ENCODE measurements around the gene MAP4K4. TPM values are rescaled to one million over a fixed set of nuclear protein-coding genes. Genes with fewer than 3 reads are reported as not detected.

Gene MAP4K4
- total RNA-seq, 2 experiments from 2014 or later = 67.2 to 181 TPM

- peaks cover 67% of the 10 kb centered on the region for H4K20me1 ChIP-seq (ENCODE audit: insufficient read depth, low read length)
- POLR2A ChIA-PET = no interaction called here
- TF ChIP-seq EZH2phosphoT487 (IDR thresholded peaks at IDR 0.05; ENCODE audit: borderline replicate concordance, low read depth, low read length) = no peak
- no peak for TF ChIP-seq CTCF (conservative IDR thresholded peaks at IDR 0.05; ENCODE audit: low read length)
- no peaks in the 10 kb centered on the region for H3K9me3 ChIP-seq (ENCODE audit: low read length)
- no peak overlapping the region for H3K4me3 ChIP-seq (ENCODE audit: low read depth, low read length, poor library complexity, severe bottlenecking)
- H3K36me3 ChIP-seq (ENCODE audit: insufficient read depth, low read length) = no peaks in the 10 kb centered on the region
- H3K4me1 ChIP-seq (ENCODE audit: insufficient read depth, low read length, poor library complexity, severe bottlenecking) = peaks cover 38% of the 10 kb centered on the region
- CTCF ChIA-PET (ENCODE audit: unreplicated experiment) = no interaction called here
- no TSS peak for BruUV-seq (replicated peaks)
- no peak for DNase-seq (ENCODE audit: low spot score)
- H3K4me2 ChIP-seq (ENCODE audit: low read length) = no peak overlapping the region; the same call in 1 of the 2 replicates
- no peak overlapping the region for H2AFZ ChIP-seq (ENCODE audit: low read length)
- intact Hi-C loops (cut with micrococcal nuclease; ENCODE audit: unreplicated experiment) = no loop called here
- H3K27ac ChIP-seq (ENCODE audit: low read depth, low read length, poor library complexity, severe bottlenecking) = no peak overlapping the region
- no peaks in the 10 kb centered on the region for H3K9me2 ChIP-seq (ENCODE audit: insufficient read depth, low read length)
- H3K79me2 ChIP-seq (ENCODE audit: insufficient read depth, low read depth, low read length) = peaks cover 99% of the 10 kb centered on the region
These were observed 80.6 kb downstream of the MAP4K4 start for GRCh38 chr2:101778102-101778501.

- intact Hi-C loops (cut with micrococcal nuclease; ENCODE audit: unreplicated experiment) = no loop called here
- DNase-seq (ENCODE audit: low spot score) = no peak
- H3K4me2 ChIP-seq (ENCODE audit: low read length) = no peak overlapping the region
- BruUV-seq (replicated peaks) = no TSS peak
- H3K4me1 ChIP-seq (ENCODE audit: insufficient read depth, low read length, poor library complexity, severe bottlenecking) = peaks cover 38% of the 10 kb centered on the region
- POLR2A ChIA-PET = interaction anchor here (0.8 to 2.8 kb wide), 5 partner anchors 8 to 92 kb away, joined by 3 to 16 read pairs (median 3); no protein-coding TSS in a partner anchor
- TF ChIP-seq CTCF (conservative IDR thresholded peaks at IDR 0.05; ENCODE audit: low read length) (no peak), EZH2phosphoT487 (IDR thresholded peaks at IDR 0.05; ENCODE audit: borderline replicate concordance, low read depth, low read length) (no peak)
- H4K20me1 ChIP-seq (ENCODE audit: insufficient read depth, low read length) = peaks cover 58% of the 10 kb centered on the region
- peaks cover 99% of the 10 kb centered on the region for H3K79me2 ChIP-seq (ENCODE audit: insufficient read depth, low read depth, low read length)
- no peak overlapping the region for H3K27ac ChIP-seq (ENCODE audit: low read depth, low read length, poor library complexity, severe bottlenecking)
- H3K4me3 ChIP-seq (ENCODE audit: low read depth, low read length, poor library complexity, severe bottlenecking) = no peak overlapping the region
- CTCF ChIA-PET (ENCODE audit: unreplicated experiment) = no interaction called here
- no peaks in the 10 kb centered on the region for H3K9me3 ChIP-seq (ENCODE audit: low read length)
- no peak overlapping the region for H2AFZ ChIP-seq (ENCODE audit: low read length)
- H3K36me3 ChIP-seq (ENCODE audit: insufficient read depth, low read length) = no peaks in the 10 kb centered on the region
- H3K9me2 ChIP-seq (ENCODE audit: insufficient read depth, low read length) = no peaks in the 10 kb centered on the region
These were observed 81.7 kb downstream of the MAP4K4 start for GRCh38 chr2:101779190-101779589.

- ChIA-PET POLR2A (interaction anchor here (0.5 to 2.8 kb wide), 7 partner anchors 9 to 256 kb away, joined by 3 to 16 read pairs (median 3); no protein-coding TSS in a partner anchor), CTCF (ENCODE audit: unreplicated experiment) (no interaction called here)
- Histone ChIP-seq H3K4me2 (ENCODE audit: low read length) (no peak overlapping the region), H2AFZ (ENCODE audit: low read length) (no peak overlapping the region), H3K36me3 (ENCODE audit: insufficient read depth, low read length) (no peaks in the 10 kb centered on the region), H3K79me2 (ENCODE audit: insufficient read depth, low read depth, low read length) (peaks cover 99% of the 10 kb centered on the region), H3K27ac (ENCODE audit: low read depth, low read length, poor library complexity, severe bottlenecking) (no peak overlapping the region), H3K9me3 (ENCODE audit: low read length) (no peaks in the 10 kb centered on the region), H4K20me1 (ENCODE audit: insufficient read depth, low read length) (peaks cover 55% of the 10 kb centered on the region), H3K9me2 (ENCODE audit: insufficient read depth, low read length) (no peaks in the 10 kb centered on the region), H3K4me1 (ENCODE audit: insufficient read depth, low read length, poor library complexity, severe bottlenecking) (peaks cover 36% of the 10 kb centered on the region), H3K4me3 (ENCODE audit: low read depth, low read length, poor library complexity, severe bottlenecking) (no peak overlapping the region)
- intact Hi-C loops (cut with micrococcal nuclease; ENCODE audit: unreplicated experiment) = no loop called here
- TF ChIP-seq CTCF (conservative IDR thresholded peaks at IDR 0.05; ENCODE audit: low read length) (no peak), EZH2phosphoT487 (IDR thresholded peaks at IDR 0.05; ENCODE audit: borderline replicate concordance, low read depth, low read length) (no peak)
- no peak for DNase-seq (ENCODE audit: low spot score)
- BruUV-seq (replicated peaks) = no TSS peak
These were observed 82.1 kb downstream of the MAP4K4 start for GRCh38 chr2:101779656-101780055.
